Measurements from ENCODE around the gene LIN52.

GRCh38 chr14:74065746-74066575 lies 18.8 kb upstream of the LIN52 start:
- TF ChIP-seq POLR2AphosphoS5 (IDR thresholded peaks at IDR 0.05; ENCODE audit: low read depth, low read length) (no peak), SIN3A (IDR thresholded peaks at IDR 0.05; ENCODE audit: borderline replicate concordance, insufficient read depth, low read length) (no peak), TAF1 (IDR thresholded peaks at IDR 0.05; ENCODE audit: borderline replicate concordance, insufficient read depth, low read length) (no peak), FOXP2 (optimal IDR thresholded peaks at IDR 0.05; ENCODE audit: borderline replicate concordance, extremely low read depth, extremely low read length, insufficient read depth) (no peak)
- TF ChIP-seq, protein P1, sequence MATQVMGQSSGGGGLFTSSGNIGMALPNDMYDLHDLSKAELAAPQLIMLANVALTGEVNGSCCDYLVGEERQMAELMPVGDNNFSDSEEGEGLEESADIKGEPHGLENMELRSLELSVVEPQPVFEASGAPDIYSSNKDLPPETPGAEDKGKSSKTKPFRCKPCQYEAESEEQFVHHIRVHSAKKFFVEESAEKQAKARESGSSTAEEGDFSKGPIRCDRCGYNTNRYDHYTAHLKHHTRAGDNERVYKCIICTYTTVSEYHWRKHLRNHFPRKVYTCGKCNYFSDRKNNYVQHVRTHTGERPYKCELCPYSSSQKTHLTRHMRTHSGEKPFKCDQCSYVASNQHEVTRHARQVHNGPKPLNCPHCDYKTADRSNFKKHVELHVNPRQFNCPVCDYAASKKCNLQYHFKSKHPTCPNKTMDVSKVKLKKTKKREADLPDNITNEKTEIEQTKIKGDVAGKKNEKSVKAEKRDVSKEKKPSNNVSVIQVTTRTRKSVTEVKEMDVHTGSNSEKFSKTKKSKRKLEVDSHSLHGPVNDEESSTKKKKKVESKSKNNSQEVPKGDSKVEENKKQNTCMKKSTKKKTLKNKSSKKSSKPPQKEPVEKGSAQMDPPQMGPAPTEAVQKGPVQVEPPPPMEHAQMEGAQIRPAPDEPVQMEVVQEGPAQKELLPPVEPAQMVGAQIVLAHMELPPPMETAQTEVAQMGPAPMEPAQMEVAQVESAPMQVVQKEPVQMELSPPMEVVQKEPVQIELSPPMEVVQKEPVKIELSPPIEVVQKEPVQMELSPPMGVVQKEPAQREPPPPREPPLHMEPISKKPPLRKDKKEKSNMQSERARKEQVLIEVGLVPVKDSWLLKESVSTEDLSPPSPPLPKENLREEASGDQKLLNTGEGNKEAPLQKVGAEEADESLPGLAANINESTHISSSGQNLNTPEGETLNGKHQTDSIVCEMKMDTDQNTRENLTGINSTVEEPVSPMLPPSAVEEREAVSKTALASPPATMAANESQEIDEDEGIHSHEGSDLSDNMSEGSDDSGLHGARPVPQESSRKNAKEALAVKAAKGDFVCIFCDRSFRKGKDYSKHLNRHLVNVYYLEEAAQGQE (IDR thresholded peaks at IDR 0.05; ENCODE audit: insufficient read depth in 1 of 2, low read depth in 2 of 2, low read length in 2 of 2), result no peak
